Measurements from ENCODE around the gene TEX36.

TEX36 gene

GRCh38 chr10:125684581-125684980, 1.6 kb upstream of the TEX36 start:
- Histone ChIP-seq H3K4me3 (ENCODE audit: low read depth, low read length) (no peak overlapping the region), H3K27ac (no peak overlapping the region), H3K36me3 (ENCODE audit: control insufficient read depth, insufficient read depth, low read length) (no peaks in the 10 kb centered on the region), H2AFZ (no peak overlapping the region), H3K79me2 (no peaks in the 10 kb centered on the region), H3K4me2 (ENCODE audit: low read length) (no peak overlapping the region), H3K9me3 (ENCODE audit: control insufficient read depth, low read length) (no peaks in the 10 kb centered on the region), H3K27me3 (ENCODE audit: control insufficient read depth, insufficient read depth, low read length) (no peaks in the 10 kb centered on the region), H3K4me1 (no peaks in the 10 kb centered on the region), H3K9ac (no peak overlapping the region)
- no peak for TF ChIP-seq CTCF (IDR thresholded peaks at IDR 0.05)

- Histone ChIP-seq H3K4me3 (ENCODE audit: low read depth, low read length) (no peak overlapping the region), H3K79me2 (no peaks in the 10 kb centered on the region)
Observed at GRCh38 chr10:125683821-125684220, 858 bp upstream of the TEX36 start.

GRCh38 chr10:125679436-125679835, 3.5 kb downstream of the TEX36 start:
- no peak overlapping the region for H2AFZ ChIP-seq
- H3K79me2 ChIP-seq = no peaks in the 10 kb centered on the region
- no peaks in the 10 kb centered on the region for H3K27me3 ChIP-seq (ENCODE audit: control insufficient read depth, insufficient read depth, low read length)
- H3K4me2 ChIP-seq (ENCODE audit: low read length) = no peak overlapping the region
- H3K4me3 ChIP-seq (ENCODE audit: low read depth, low read length) = no peak overlapping the region
- H3K36me3 ChIP-seq (ENCODE audit: control insufficient read depth, insufficient read depth, low read length) = no peaks in the 10 kb centered on the region
- no peaks in the 10 kb centered on the region for H3K4me1 ChIP-seq
- no peaks in the 10 kb centered on the region for H3K9me3 ChIP-seq (ENCODE audit: control insufficient read depth, low read length)
- no peak overlapping the region for H3K9ac ChIP-seq
- no peak overlapping the region for H3K27ac ChIP-seq
- no peak for TF ChIP-seq CTCF (IDR thresholded peaks at IDR 0.05)

More at GRCh38 chr10:125683821-125684220, 858 bp upstream of the TEX36 start:
- Histone ChIP-seq H3K27me3 (ENCODE audit: control insufficient read depth, insufficient read depth, low read length) (no peaks in the 10 kb centered on the region), H3K9ac (no peak overlapping the region), H3K9me3 (ENCODE audit: control insufficient read depth, low read length) (no peaks in the 10 kb centered on the region), H3K27ac (no peak overlapping the region), H3K4me1 (no peaks in the 10 kb centered on the region), H3K36me3 (ENCODE audit: control insufficient read depth, insufficient read depth, low read length) (no peaks in the 10 kb centered on the region), H2AFZ (no peak overlapping the region), H3K4me2 (ENCODE audit: low read length) (no peak overlapping the region)
- no peak for TF ChIP-seq CTCF (IDR thresholded peaks at IDR 0.05)

GRCh38 chr10:125672884-125673283, 10.1 kb downstream of the TEX36 start:
- Histone ChIP-seq H3K9ac (no peak overlapping the region), H3K79me2 (no peaks in the 10 kb centered on the region), H3K4me2 (ENCODE audit: low read length) (no peak overlapping the region), H2AFZ (no peak overlapping the region), H3K9me3 (ENCODE audit: control insufficient read depth, low read length) (no peaks in the 10 kb centered on the region), H3K27ac (no peak overlapping the region), H3K4me3 (ENCODE audit: low read depth, low read length) (no peak overlapping the region), H3K27me3 (ENCODE audit: control insufficient read depth, insufficient read depth, low read length) (no peaks in the 10 kb centered on the region), H3K4me1 (no peaks in the 10 kb centered on the region), H3K36me3 (ENCODE audit: control insufficient read depth, insufficient read depth, low read length) (no peaks in the 10 kb centered on the region)
- no peak for TF ChIP-seq CTCF (IDR thresholded peaks at IDR 0.05)

- Histone ChIP-seq H3K27ac (no peak overlapping the region), H3K9ac (no peak overlapping the region)
Observed at GRCh38 chr10:125662584-125662983, 20.4 kb downstream of the TEX36 start.

More at GRCh38 chr10:125662584-125662983, 20.4 kb downstream of the TEX36 start:
- H2AFZ ChIP-seq = no peak overlapping the region
- no peaks in the 10 kb centered on the region for H3K36me3 ChIP-seq (ENCODE audit: control insufficient read depth, insufficient read depth, low read length)
- H3K9me3 ChIP-seq (ENCODE audit: control insufficient read depth, low read length) = no peaks in the 10 kb centered on the region
- no peaks in the 10 kb centered on the region for H3K27me3 ChIP-seq (ENCODE audit: control insufficient read depth, insufficient read depth, low read length)
- no peaks in the 10 kb centered on the region for H3K79me2 ChIP-seq
- H3K4me1 ChIP-seq = no peaks in the 10 kb centered on the region
- H3K4me2 ChIP-seq (ENCODE audit: low read length) = no peak overlapping the region
- H3K4me3 ChIP-seq (ENCODE audit: low read depth, low read length) = no peak overlapping the region
- no peak for TF ChIP-seq CTCF (IDR thresholded peaks at IDR 0.05)
